NK-92 (cell line): ENCODE data around the gene FASLG.
"Not testable (repeated sequence)": the region's sequence is repeated elsewhere in the genome, so short reads cannot be mapped to it uniquely, and the experiment has no call there.

ENCODE experiments used
- DNase-seq: peaks from one replicate; lab custom pipeline; 2025; ENCODE audit not compliant: unreplicated experiment; lab: John Stamatoyannopoulos, UW

The FASLG gene, protein sequence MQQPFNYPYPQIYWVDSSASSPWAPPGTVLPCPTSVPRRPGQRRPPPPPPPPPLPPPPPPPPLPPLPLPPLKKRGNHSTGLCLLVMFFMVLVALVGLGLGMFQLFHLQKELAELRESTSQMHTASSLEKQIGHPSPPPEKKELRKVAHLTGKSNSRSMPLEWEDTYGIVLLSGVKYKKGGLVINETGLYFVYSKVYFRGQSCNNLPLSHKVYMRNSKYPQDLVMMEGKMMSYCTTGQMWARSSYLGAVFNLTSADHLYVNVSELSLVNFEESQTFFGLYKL

DNA sequence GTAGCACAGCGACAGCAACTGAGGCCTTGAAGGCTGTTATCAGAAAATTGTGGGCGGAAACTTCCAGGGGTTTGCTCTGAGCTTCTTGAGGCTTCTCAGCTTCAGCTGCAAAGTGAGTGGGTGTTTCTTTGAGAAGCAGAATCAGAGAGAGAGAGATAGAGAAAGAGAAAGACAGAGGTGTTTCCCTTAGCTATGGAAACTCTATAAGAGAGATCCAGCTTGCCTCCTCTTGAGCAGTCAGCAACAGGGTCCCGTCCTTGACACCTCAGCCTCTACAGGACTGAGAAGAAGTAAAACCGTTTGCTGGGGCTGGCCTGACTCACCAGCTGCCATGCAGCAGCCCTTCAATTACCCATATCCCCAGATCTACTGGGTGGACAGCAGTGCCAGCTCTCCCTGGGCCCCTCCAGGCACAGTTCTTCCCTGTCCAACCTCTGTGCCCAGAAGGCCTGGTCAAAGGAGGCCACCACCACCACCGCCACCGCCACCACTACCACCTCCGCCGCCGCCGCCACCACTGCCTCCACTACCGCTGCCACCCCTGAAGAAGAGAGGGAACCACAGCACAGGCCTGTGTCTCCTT is at the start of gene FASLG:
FASLG (plus strand) TSS at position 233 of the 583 bp plus-strand sequence; CDS start at position 332, 99 bp downstream.
- DNase-seq, result no peak

DNA sequence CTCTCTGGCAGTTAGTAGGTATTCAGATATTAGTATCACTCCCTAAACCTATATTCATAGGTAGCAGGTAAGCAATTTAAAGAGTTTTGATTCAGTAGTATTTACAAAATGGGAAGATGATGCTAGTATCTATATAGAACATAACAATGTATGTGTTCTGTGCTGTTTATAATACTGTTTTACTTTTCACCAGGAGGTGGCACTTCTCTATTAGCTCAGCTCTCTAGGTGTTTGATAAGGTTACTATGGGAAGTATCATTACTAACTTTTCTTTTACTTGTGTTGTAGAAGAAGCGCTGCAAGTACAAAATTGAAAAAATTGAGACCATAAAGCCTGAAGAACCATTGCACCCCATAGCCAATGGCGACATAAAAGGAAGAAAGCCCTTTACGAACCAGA is 49.4 kb upstream of the FASLG start:
- DNase-seq, result no peak

DNA sequence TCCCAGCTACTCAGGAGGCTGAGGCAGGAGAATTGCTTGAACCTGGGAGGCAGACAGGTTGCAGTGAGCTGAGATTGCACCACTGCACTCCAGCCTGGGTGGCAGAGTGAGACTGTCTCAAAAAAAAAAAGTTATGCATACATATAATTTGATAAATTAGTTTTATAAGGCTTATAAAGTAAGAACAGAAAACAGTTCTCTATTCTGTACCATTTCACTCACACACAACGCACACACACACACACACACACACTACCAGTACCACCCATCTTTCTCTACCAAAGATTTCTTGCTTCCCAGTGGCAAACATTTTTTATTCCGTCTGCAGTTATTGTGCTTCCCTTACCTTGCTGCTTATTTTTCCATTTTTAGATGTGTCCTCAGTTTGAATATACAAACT is 46.4 kb upstream of the FASLG start:
- DNase-seq, result no peak

DNA sequence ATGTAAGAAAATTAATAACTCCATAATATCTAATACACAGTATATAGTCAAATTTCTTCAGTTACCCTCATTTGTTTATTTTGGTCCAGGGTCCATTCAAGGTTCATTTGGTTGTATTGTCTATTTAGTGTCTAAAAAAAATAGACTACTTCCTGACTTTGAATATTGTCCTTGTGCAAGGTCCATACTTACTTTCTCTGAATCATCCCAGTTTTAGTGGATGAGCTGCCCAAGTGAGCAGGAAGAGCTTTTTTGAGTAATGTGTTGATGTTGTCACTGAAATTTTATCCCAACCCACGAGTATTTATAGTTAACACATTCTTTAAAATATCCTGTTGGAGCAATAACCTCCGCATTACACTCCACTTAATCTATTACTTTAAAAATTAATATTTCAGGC is 45.6 kb upstream of the FASLG start:
- DNase-seq, result no peak

DNA sequence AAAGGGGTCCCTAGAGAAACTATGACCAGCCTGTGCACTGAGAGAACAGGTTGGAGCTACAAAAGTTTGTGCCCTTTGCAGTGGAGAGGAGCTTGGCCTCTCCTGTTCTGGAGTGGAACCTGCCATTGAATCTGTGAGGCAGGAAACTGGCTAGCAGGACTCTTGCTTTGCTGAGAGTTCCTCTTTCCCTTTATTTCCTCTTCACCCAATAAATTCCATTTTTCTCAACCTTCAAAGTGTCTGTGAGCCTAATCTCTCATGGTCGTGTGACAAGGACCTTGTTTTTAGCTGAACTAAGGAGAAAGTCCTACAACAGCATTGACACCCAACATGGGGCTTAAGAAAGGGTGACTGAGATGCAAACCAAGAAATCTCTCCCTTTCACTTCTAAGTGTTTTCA is 42.7 kb upstream of the FASLG start:
- DNase-seq, result no peak

DNA sequence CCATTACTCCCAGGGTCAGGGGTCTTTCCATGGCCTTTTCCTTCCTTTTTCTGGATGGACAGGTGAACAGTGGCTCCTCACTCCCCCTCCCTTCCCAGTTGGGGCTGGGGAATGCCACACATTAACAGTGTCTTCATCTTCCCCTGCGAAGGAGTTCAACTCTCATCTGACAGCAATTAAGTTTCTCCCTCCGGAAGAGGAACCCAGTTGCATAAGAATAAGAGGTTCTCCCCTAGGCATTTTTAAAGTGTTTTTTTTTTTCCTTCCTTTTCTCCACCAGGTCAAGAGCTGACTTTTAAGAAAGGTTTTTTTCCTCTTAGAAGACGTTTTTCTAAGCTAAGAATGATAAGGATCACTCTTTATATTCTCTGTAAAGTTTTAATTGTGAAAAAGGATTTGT is 42.3 kb upstream of the FASLG start:
- no peak for DNase-seq

DNA sequence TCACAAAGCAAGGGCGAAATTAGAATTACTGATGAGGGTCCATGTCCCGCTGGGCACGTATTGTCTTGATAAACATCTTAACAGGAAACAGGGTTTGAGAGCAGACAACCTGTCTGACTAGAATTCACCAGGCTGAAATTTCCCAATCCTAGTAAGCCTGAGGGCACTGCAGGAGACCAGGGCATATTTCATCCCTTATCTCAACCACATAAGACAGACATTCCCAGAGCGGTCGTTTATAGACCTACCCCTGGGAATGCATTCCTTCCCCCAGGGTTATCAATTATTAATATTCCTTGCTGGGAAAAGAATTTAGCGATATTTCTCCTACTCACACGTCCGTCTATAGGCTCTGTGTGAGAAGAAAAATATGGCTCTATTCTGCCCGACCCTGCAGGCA is 38.3 kb upstream of the FASLG start:
- not testable (repeated sequence) for DNase-seq

DNA sequence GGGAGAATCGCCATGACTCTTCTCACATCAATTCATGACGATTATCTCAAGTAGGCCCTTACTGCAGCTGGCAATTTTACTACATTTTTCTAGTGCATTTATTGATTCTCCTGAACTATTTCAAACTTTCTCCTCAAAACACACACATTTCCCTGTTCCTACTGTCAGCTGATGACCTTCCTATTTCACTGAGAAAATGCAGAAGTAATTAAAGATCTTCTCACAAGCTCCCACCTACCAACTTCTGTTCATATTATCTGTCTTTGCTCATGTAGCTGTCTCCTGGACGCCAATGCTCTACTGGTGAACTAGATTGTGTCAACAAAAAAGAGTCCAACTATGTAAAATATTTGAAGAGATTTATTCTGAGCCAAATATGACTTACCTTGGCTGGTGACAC is 36.4 kb upstream of the FASLG start:
- DNase-seq, result no peak

DNA sequence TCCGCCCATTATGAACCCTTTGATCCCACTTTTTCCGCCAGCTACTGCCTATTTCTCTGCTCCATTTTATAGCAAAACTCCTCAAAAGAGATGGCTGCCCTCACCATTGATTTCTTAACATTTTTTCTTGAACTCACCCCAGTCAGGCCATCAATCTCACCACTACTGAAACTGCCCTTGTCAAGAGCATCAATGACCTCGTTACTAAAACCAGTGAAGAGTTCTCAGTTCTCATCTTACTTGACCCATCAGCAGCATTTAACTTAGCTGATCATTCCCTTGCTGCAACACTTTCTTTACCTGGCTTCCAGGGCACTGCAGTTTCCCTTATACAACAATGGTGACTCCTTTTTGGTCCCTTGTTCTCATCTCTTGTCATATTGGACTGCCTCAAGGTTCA is 35.2 kb upstream of the FASLG start:
- no peak for DNase-seq

DNA sequence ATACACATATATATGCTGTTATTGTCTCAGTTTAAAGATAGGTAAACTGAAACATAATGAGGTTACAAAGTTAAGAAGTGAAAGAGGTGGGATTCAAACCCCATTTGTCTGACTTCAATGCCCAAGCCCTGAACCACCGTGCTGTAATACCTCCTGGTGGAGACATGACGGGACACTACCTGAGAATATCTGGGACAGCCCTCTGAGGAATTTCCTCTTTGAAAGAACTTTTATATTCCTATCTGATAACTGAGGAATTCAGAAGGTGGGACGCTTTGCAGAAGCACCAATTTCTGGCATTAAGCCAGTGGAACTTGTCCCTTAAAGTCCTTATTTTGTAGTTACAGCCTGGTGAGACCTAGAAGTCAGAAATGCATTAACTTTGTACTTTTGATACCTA is 32.1 kb upstream of the FASLG start:
- no peak for DNase-seq

DNA sequence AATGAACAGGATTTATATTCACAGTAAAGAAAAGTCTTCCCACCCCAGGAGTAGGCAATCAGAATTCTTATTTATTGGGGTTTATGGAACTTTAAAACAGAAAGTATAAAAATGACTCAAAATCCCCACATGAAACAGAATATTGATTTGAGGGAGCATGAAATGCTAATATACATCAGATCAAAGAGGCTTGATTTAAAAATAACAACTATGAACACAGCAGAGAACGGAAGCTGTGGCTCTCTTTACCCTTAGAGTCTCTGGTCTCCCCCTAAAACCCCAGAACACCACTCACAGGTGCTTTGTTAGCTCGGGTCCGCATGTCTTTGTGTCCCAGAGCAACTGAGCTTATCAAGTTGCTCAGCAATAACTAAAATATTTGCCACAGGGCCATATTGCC is 31.2 kb upstream of the FASLG start:
- no peak for DNase-seq

DNA sequence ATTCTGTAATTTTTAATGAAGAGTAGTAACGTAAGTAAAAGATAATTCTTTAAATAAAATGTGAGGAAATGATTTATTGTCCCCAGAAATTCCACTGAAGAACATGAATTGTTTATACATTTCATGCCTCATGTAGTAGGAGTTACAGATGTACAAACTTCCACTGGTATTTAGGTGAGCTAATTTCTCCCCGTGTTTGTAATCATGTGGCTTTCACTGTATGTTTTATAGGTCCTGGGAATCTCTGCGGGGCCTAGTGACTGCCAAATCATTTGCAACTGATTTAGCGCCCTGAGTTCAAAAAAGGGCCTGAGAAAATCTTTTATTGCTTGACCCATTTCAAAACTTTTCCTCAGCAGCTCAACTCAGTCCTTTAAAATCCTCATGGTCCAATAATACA is 30.5 kb upstream of the FASLG start:
- DNase-seq, result no peak

DNA sequence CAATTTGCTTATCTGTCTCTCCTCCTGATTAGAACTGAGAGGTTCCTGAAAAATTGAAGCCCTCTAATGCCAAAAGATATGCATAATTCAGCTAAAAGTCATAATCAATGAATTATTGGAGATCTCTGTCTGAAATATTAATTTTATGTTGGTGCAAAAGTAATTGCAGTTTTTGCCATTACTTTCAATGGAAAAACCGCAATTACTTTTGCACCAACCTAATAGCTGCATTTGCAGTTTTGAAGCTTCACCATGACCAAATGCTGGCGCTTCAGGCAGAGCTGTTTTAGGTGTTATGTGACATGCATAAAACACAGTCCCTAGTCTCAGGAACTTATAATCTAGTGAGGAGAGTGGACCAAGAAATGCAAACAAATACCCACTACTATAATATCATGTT is 29.7 kb upstream of the FASLG start:
- no peak for DNase-seq

DNA sequence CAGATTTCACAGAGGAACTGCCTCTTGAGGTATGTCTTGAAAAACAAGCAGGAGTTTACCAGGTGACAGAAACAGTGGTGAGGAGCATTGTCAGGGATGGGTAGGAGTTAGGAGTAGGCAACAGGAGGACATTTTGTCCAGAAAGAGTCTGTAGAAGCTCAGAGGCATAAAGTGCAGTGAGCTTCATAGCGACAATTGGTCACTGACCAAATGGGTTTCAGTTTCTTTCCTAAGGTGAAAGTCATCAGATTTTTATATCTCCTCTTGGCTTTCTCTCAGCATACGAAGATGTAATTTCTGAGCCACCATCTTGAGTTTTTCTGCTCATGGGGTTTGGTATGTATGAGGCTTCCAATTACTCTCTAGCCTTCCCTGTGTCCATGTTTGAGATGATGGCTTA is 29.3 kb upstream of the FASLG start:
- DNase-seq, result no peak

DNA sequence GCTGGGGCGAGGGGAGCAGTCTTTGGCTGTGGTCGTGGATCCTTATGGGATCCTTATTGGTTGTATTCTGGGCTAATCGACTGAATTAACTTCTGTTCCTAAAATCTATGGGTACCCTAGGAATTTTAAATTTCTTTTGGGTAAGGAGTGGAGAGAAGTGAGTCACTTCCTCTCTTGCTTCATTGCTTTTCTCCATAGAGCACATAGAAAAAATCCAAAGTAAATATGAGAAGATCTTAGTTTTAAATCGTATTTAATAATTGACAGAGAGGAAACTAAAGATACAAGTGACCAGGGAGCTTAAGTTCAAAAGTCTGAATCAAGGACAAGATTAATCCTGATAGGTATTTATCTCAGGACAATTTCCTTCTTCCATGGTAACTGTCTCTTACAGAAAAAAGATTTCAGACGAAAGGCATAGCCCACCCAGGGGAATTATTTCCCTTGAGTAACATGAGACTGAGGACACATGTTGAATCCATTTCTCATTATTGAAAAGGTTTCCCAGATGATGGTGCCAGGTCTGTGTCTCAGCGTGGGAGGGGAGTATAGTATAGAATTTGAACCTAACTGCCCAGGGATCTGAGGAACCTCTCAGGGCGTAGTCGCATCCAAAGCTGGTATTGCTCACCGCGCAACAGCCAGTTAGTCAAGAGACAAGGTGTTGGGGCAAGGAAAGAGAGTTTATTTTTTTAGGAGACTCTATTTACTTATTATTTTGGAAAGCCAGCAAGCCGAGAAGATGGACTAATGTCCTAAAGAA is 28.7 kb upstream of the FASLG start:
- no peak for DNase-seq

DNA sequence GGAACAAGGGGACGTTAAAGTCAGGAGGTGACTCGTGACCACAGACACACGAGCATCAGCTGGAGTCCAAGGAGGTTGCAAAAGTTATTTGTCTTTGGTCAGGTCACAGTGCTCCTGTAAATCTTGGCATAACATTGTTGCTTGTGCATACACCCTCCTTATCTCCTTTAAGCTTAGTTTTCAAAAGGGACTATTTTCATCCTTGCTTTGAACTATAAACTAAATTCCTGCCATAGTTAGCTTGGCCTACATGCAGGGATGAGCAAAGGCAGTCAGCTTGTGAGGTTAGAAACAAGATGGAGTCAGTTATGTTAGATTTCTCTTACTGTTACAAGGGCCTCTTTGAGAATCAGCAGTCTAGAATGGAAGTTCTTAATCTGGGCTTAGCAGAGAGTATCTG is 28.0 kb upstream of the FASLG start:
- no peak for DNase-seq

DNA sequence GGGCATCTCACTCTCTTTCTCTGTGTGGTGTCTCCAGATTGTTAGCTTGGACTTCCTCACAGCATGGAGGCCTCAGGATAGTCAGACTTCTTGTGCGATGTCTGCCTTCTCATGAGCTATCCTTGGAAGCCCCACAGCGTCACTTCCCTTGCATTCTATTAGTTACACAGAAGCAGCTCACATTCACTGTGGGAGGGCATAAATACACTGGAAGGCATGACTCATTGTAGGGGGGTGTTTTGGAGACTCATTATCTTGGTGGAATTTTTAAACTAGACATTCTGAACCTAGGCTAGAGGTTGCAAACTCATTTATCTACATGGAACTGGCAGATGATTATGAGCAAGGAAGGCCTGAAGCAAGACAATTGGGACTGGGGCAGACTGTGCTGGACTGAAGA is 21.4 kb upstream of the FASLG start:
- no peak for DNase-seq

DNA sequence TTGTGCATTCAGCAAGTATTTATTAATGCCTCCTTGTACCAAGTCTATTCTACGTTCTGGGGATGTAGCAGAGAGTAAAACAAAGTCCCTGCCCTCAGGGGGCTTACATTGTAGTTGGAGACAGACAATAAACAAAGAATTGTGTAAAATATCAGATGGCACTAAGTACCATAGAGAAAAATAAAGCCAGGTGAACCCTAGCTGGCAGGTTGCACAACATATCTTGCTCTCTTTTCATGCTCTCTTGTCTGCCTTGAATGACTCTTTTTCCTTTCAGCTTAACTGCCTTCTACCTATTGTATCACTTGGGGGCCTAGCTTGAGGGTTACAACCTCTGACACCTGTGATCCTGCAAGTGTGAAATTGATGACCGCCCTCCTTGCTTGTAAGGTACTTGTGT is 20.7 kb upstream of the FASLG start:
- DNase-seq, result no peak

DNA sequence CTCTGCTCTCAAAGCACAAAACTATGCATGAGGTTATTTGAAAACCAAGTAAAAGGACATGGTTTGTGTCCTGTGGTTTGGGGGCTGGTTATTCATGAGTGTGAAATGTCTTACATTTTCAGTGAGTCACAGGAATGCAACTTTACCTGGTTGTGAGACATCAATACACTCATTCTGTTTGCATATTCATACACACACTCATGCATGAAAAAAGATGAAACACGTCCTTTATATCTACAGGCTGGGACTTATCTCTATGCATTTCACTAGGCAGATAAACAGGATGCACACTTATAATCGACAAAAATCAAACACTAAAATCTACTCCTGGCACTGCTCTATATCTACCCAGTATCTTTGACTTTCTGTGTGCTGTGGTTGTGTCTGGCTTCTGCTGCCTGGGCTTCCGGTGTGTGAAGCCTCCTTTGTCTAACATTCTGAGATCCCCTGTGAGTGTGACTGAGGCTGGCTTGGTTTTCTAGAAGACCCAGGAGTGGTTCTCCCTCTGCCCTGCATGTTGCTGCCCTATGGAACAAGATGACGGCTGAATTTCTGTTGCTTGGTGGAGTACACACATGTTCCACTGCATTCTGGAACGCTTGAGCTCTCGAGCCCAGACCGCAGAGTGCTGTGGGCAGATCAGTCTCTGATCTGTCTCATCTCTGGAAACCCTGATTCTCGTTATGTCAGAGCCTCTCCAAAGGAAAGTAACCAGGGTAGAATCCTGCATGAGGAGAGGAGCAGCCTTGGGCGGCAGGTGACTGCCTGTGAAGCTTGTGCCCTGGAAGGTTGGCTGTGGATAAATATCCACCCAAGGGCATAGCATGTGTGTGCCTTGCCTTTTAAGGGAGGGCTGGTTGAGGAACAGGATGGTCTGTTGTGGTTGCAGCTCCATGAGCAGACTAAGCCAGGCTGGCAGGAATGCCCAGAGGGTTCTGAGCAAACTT is 19.7 kb upstream of the FASLG start:
- DNase-seq, result no peak

DNA sequence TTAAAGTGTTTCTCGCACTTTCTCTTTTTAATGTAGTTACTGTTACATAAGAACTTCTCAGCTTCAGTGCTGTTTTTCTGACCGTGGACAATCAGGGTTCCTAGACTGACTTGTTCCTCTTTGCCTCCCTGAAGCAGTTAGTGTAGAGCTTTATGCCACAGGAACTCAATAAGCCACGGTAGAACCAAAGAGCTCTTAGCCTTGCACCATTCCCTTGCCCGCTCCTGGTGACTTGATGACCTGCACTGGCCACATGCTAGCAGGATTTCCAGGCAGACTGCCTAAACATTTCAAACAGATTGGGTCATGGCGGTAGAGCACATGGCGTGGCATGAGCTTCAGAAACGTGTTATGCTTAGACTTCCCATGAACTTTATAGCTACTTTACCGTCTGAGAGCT is 18.8 kb upstream of the FASLG start:
- no peak for DNase-seq

DNA sequence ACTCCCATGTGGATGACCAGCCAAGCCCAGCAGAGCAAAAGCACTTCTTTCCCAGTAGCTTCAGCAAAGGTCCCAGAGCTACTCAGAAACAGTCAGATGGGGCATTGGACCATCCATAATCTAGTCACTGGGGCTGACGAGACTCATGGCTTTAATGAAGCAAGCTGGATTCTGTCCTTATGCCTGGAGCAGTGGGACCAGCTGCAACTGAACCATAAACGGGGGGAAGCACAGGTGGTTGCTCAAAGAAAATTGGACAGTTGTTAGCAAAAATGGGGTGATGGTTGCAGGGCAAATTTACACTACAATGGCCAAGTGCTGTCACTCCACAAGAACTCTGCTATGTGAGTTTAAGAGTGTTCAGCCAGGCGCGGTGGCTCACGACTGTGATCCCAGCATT is 17.4 kb upstream of the FASLG start:
- no peak for DNase-seq
